Measurements from ENCODE around the gene PPP1R14B. TPM values are rescaled to one million over a fixed set of nuclear protein-coding genes. Genes with fewer than 3 reads are reported as not detected.

PPP1R14B gene
- total RNA-seq, 1 donor from 2014 or later, result 144 TPM

Other genes starting within 250 kb of the PPP1R14B start
- gene FLRT1, start 211.0 kb downstream of the PPP1R14B start, total RNA-seq, result not detected in 2 replicates
- gene MACROD1, start 80.8 kb downstream of the PPP1R14B start, total RNA-seq, result 11.1 and 11.4 TPM in 2 replicates
- 267 and 285 TPM in 2 replicates for gene STIP1, start 60.8 kb downstream of the PPP1R14B start, total RNA-seq
- gene FERMT3, start 40.2 kb downstream of the PPP1R14B start, total RNA-seq, result 210 and 211 TPM in 2 replicates
- 23.0 and 29.5 TPM in 2 replicates for gene TRPT1, start 20.8 kb downstream of the PPP1R14B start, total RNA-seq
- 77.2 and 79.8 TPM in 2 replicates for gene NUDT22, start 20.7 kb downstream of the PPP1R14B start, total RNA-seq
- gene DNAJC4, start 16.4 kb downstream of the PPP1R14B start, total RNA-seq, result 27.5 and 29.9 TPM in 2 replicates
- gene VEGFB, start 12.4 kb downstream of the PPP1R14B start, total RNA-seq, result 59.8 and 60.4 TPM in 2 replicates
- gene FKBP2, start 5.8 kb downstream of the PPP1R14B start, total RNA-seq, result 36.6 and 40.3 TPM in 2 replicates
- 12.7 TPM in 2 replicates for gene PLCB3, start 4.6 kb upstream of the PPP1R14B start, total RNA-seq
- 31.8 and 36.1 TPM in 2 replicates for gene BAD, start 37.7 kb upstream of the PPP1R14B start, total RNA-seq
- gene GPR137, start 38.9 kb upstream of the PPP1R14B start, total RNA-seq, result 34.8 and 36.5 TPM in 2 replicates
- gene KCNK4, start 44.4 kb upstream of the PPP1R14B start, total RNA-seq, result not detected in 2 replicates
- not detected in 2 replicates for gene CATSPERZ, start 53.4 kb upstream of the PPP1R14B start, total RNA-seq
- gene ESRRA, start 58.6 kb upstream of the PPP1R14B start, total RNA-seq, result 40.9 and 47.6 TPM in 2 replicates
- 212 and 218 TPM in 2 replicates for gene TRMT112, start 70.6 kb upstream of the PPP1R14B start, total RNA-seq
- gene PRDX5, start 71.2 kb upstream of the PPP1R14B start, total RNA-seq, result 114 and 119 TPM in 2 replicates
- gene CCDC88B, start 93.3 kb upstream of the PPP1R14B start, total RNA-seq, result 132 and 135 TPM in 2 replicates
- gene RPS6KA4, start 112.2 kb upstream of the PPP1R14B start, total RNA-seq, result 39.3 and 42.0 TPM in 2 replicates

All from T-helper 2 cell treated with Interferon-gamma antibody and Interleukin-4, amounts not matched to agents 100 ng/mL and 5 ng/mL, for 36 hours (primary cell).